DND-41 (cell line): Measurements from ENCODE around the gene NEMF.

ENCODE experiments used
- ATAC-seq: fragments of 200-7000 bp; cut with Tn5 transposase; 3 replicates; pipeline ENCODE4 v1.9.1; 2021; ENCODE audit warnings: low read depth; ENCODE audit not compliant: insufficient read depth
- DNase-seq: peaks from one replicate; pipeline ENCODE4 v3.0.0-alpha.2; 2020
- H2AFZ ChIP-seq: 2 replicates; pipeline ENCODE4 v1.6.0; 2012; ENCODE audit warnings: low read depth, low read length
- H3K27ac ChIP-seq: 2 replicates; pipeline ENCODE4 v1.5.1; 2012; ENCODE audit warnings: low read length, inconsistent platforms
- H3K27me3 ChIP-seq: fragments of 200-600 bp; sonication (generic); 2 replicates; pipeline ENCODE4 v1.6.0; 2012; ENCODE audit warnings: low read length, mild to moderate bottlenecking, inconsistent platforms; ENCODE audit not compliant: insufficient read depth, poor library complexity
- H3K36me3 ChIP-seq: 2 replicates; pipeline ENCODE4 v1.5.1; 2012; ENCODE audit warnings: low read length, inconsistent platforms; ENCODE audit not compliant: insufficient read depth
- H3K4me1 ChIP-seq: 2 replicates; pipeline ENCODE4 v1.5.1; 2012; ENCODE audit warnings: mild to moderate bottlenecking, low read length; ENCODE audit not compliant: insufficient read depth
- H3K4me2 ChIP-seq: 2 replicates; pipeline ENCODE4 v1.6.0; 2012; ENCODE audit warnings: mild to moderate bottlenecking, moderate library complexity, low read length, inconsistent platforms; ENCODE audit not compliant: insufficient read depth
- H3K4me3 ChIP-seq, 2 experiments: fragments of 200-600 bp in 1 of 2; shearing (Covaris generic) in 1 of 2; 2 replicates each; pipeline ENCODE4 v1.5.1; 2012 to 2016; ENCODE audit warnings: inconsistent platforms in 2 of 2, low read length in 2 of 2, mild to moderate bottlenecking in 2 of 2, low read depth in 1 of 2, moderate library complexity in 1 of 2
- H3K79me2 ChIP-seq: 2 replicates; pipeline ENCODE4 v1.6.0; 2012; ENCODE audit warnings: low read length, inconsistent platforms; ENCODE audit not compliant: insufficient read depth
- H3K9ac ChIP-seq: 2 replicates; pipeline ENCODE4 v1.6.0; 2012; ENCODE audit warnings: low read depth, mild to moderate bottlenecking, inconsistent platforms, low read length, moderate library complexity
- H3K9me3 ChIP-seq: 2 replicates; pipeline ENCODE4 v1.5.1; 2012; ENCODE audit warnings: low read length, moderate library complexity, mild to moderate bottlenecking, inconsistent platforms; ENCODE audit not compliant: insufficient read depth, severe bottlenecking
- H4K20me1 ChIP-seq: 2 replicates; pipeline ENCODE4 v1.6.0; 2012; ENCODE audit warnings: low read length; ENCODE audit not compliant: insufficient read depth
- EZH2 ChIP-seq: IDR thresholded peaks from 3 replicates; pipeline ENCODE4 v1.6.1; 2012; ENCODE audit warnings: borderline replicate concordance, low read depth, mild to moderate bottlenecking, moderate library complexity, low read length, inconsistent platforms; ENCODE audit not compliant: severe bottlenecking
- TF ChIP-seq, protein P1 (sequence below): IDR thresholded peaks from 2 replicates; pipeline ENCODE4 v1.5.1; 2012; ENCODE audit warnings: borderline replicate concordance, low read length, moderate library complexity, mild to moderate bottlenecking; ENCODE audit not compliant: poor library complexity, severe bottlenecking; ENCODE audit errors: extremely low read depth

Gene NEMF

DNA sequence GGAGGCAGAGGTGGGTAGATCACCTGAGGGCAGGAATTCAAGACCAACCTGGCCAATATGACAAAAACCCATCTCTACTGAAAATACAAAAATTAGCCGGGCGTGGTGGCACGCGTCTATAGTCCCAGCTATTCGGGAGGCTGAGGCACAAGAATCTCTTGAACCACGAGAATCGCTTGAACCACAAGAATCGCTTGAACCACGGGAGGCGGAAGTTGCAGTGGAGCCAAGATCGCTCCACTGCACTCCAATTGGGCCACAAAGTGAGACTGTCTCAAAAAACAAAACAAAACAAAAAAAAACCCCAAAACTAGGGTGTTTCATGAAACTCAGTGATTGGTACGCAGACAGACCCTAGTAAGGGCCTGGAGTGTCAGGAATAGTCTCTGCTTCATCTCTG is 33.9 kb upstream of the NEMF start:
- Histone ChIP-seq H3K36me3 (no peaks in the 10 kb centered on the region), H3K27me3 (no peaks in the 10 kb centered on the region), H3K27ac (no peak overlapping the region), H2AFZ (no peak overlapping the region), H3K9ac (no peak overlapping the region), H3K4me1 (peaks cover 5% of the 10 kb centered on the region), H3K4me2 (no peak overlapping the region), H4K20me1 (no peaks in the 10 kb centered on the region), H3K9me3 (no peaks in the 10 kb centered on the region), H3K4me3 (no peak overlapping the region), H3K79me2 (peaks cover under 1% of the 10 kb centered on the region; the same call in 1 of the 2 replicates)
- DNase-seq (no peak), ATAC-seq (no peak)
- TF ChIP-seq, protein P1, sequence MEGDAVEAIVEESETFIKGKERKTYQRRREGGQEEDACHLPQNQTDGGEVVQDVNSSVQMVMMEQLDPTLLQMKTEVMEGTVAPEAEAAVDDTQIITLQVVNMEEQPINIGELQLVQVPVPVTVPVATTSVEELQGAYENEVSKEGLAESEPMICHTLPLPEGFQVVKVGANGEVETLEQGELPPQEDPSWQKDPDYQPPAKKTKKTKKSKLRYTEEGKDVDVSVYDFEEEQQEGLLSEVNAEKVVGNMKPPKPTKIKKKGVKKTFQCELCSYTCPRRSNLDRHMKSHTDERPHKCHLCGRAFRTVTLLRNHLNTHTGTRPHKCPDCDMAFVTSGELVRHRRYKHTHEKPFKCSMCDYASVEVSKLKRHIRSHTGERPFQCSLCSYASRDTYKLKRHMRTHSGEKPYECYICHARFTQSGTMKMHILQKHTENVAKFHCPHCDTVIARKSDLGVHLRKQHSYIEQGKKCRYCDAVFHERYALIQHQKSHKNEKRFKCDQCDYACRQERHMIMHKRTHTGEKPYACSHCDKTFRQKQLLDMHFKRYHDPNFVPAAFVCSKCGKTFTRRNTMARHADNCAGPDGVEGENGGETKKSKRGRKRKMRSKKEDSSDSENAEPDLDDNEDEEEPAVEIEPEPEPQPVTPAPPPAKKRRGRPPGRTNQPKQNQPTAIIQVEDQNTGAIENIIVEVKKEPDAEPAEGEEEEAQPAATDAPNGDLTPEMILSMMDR: no peak
- no peak for TF ChIP-seq EZH2

DNA sequence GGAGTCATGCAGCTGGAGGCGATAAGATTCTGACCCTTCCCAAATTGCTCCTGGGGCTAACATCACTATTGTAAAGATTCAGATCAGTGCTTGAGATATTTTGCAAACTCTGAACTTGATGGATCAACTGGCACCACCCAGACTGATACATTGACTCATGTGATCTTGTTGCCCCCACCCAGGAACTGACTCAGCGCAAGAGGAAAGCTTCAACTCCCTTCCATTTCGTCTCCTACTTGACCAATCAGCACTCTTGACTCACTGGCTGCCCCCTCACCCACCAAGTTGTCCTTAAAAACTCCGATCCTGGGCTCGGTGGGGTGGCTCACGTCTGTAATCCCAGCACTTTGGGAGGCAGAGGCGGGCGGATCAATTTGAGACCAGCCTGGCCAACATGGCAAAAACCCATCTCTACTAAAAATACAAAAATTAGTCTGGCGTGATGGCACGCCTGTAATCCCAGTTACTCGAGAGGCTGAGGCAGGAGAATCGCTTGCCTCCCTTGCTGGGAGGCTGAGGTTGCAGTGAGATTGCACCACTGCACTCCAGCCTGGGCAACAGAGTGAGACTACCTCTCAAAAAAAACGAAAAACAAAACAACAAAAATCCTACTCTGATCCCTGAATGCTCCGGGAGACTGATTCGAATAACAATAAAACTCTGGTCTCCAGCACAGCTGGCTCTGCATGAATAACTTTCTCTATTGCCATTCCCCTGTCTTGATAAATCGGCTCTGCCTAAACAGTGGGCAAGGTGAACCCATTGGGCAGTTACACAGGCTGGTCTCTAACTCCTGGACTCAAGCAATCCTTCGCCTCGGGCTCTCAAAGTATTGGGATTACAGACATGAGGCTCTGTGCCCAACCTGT is 30.5 kb upstream of the NEMF start:
- DNase-seq (no peak), ATAC-seq (no peak)
- Histone ChIP-seq H3K4me2 (no peak overlapping the region), H3K4me3 (no peak overlapping the region), H3K9me3 (no peaks in the 10 kb centered on the region), H3K36me3 (no peaks in the 10 kb centered on the region), H3K27me3 (no peaks in the 10 kb centered on the region), H3K9ac (no peak overlapping the region), H3K79me2 (no peaks in the 10 kb centered on the region), H3K27ac (no peak overlapping the region), H3K4me1 (no peaks in the 10 kb centered on the region), H4K20me1 (no peaks in the 10 kb centered on the region), H2AFZ (peak overlapping the region; percentile 38; the same call in 1 of the 2 replicates)
- no peak for TF ChIP-seq EZH2
- TF ChIP-seq, protein P1: no peak

DNA sequence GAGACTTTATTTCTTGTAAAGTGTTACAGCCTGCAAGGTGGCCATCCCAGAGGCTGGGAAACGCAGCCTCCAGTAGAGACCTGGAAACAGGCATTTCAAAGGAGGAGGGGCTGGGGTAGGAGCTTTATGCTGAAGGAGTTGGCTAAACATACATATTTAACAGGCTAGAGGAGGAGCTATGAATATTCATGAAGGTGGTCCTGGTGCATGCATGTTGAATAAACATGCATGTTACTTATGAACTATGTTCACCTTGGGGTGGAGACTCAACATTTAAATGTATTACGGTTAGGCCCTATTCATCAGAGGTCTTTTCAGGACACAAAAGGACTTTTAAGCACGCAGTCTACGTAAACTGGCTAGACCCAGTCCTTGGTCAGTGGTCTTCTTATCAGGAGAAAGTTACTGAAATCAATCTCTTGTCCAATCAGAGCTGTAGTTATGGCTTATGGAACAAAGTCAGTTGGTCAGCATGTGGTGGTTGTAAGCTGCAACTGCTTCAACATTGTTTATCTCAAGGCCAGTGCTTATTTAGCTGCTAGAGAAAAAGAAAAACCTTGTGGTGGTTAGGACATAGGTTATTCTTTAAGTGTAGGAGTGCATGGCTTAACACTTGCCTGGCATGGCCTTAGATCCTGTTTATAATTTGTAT is 28.9 kb upstream of the NEMF start:
- Histone ChIP-seq H3K4me3 (no peak overlapping the region), H3K9ac (no peak overlapping the region), H3K4me2 (no peak overlapping the region), H3K27ac (no peak overlapping the region), H2AFZ (no peak overlapping the region), H3K79me2 (no peaks in the 10 kb centered on the region), H3K4me1 (no peaks in the 10 kb centered on the region), H4K20me1 (no peaks in the 10 kb centered on the region), H3K9me3 (no peaks in the 10 kb centered on the region), H3K27me3 (no peaks in the 10 kb centered on the region), H3K36me3 (no peaks in the 10 kb centered on the region)
- TF ChIP-seq, protein P1: no peak
- no peak for TF ChIP-seq EZH2
- no peak for ATAC-seq
- DNase-seq: no peak
